Measurements from ENCODE around the gene TXNDC12.

- TF ChIP-seq RAD21 (conservative IDR thresholded peaks at IDR 0.05) (no peak), EZH2 (IDR thresholded peaks at IDR 0.05; ENCODE audit: borderline replicate concordance, insufficient read depth, low read length, poor library complexity, severe bottlenecking) (no peak), CTCF (IDR thresholded peaks at IDR 0.05; ENCODE audit: poor library complexity, severe bottlenecking) (no peak), REST (IDR thresholded peaks at IDR 0.05; ENCODE audit: borderline replicate concordance) (no peak), EP300 (conservative IDR thresholded peaks at IDR 0.05; ENCODE audit: poor library complexity, severe bottlenecking) (no peak), SMC3 (conservative IDR thresholded peaks at IDR 0.05; ENCODE audit: poor library complexity) (no peak), POLR2AphosphoS5 (IDR thresholded peaks at IDR 0.05) (no peak), MXI1 (conservative IDR thresholded peaks at IDR 0.05; ENCODE audit: poor library complexity, severe bottlenecking) (no peak), TAF1 (IDR thresholded peaks at IDR 0.05; ENCODE audit: low read depth) (no peak)
These were observed 47.5 kb upstream of the TXNDC12 start for GRCh38 chr1:52102336-52103013.

Measured in neural cell (in vitro differentiated cells).